Stimulated activated CD4-positive, alpha-beta T cell treated with anti-CD3 and anti-CD28 coated beads, Interleukin-1b, Interleukin-23, amount 100 ng/mL, for 4 hours (primary cell): ENCODE measurements around the gene EPN1.

Source experiments
- DNase-seq, 2 donors: peaks; one replicate each; pipeline ENCODE4 v3.0.0-alpha.2; 2020; ENCODE audit warnings: low read depth in 2 of 2

The EPN1 gene

DNA sequence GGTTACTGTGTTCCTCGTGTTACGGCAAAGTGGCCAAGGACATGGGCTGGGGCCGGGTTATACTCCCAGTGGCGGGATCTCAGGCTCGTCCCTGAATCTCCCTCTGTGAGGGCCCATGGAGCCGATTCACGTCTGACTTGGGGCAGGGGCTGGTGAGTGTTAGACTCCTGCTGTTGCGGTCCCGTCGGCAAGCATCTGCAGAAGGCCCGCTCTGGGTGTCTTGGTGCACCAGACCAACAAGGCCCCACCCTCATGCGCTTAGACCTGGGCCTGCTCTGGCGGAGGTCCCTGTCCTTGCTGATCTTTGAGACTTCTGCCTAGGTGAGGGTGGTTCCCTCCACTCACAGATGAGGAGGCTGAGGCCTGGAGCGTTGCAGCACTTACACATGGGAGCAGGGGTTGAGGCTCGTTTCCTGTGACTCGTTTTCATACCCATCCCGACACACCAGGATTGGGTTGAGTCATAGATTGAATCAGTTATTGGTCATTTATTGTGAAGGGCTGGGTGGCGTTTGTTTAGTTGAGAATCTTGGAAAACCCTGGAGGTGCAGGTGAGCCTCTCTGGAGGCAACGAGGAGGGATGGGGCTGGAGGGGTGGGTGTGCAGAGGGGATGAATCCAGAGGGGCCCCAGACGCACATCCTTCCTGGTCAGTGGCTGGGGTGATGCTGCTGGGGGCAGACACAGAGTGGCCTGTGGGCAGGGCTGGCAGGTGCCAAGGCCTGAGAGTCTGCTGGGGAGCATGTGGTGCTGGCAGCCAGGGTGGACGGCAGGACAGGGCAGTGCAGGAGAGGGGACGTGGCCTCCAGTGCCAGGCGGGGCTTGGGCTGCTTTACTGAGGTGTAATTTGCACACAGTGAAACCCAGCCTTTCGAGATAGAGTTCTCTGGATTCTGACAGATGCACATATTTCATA, 4.6 kb downstream of the EPN1 start:
- no peak for DNase-seq

DNA sequence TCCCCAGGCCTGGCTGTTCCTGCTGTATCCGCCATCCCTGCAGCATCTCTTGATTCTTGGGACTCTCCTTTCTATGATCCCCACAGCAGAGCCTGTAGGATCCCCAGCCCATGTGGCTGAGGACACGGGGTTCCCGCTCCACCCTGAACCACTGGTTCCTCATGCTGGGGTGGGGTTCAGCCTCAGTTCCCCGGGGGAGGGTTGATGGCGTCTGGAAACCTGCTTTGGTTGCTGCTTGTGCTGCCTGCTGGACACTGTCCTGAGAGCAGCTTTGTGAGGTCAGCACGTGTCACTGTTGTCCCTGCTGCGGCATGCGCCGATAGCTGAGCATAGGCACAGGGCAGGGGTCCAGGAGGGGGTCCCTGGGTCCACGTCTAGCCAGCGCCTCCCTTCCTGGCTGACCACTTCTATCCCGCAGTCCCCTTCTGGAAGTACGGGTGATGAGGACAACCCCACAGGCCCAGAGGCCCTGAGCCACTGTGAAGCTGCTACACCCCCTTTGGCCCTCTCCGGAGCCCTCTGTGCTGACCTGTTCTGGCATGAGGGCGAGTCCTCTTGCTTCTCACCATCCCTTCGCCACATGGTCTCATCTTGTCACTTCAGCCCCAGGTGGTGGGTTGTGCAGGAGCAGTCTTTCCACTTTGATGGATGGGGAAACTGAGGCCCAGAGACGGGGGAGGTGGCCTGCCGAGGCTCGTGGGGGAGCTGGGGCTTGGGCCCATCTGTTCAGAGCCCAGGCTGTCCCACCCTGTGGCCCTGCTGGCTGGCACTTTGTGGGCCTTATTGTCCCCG, 5.5 kb downstream of the EPN1 start:
- no peak for DNase-seq

DNA sequence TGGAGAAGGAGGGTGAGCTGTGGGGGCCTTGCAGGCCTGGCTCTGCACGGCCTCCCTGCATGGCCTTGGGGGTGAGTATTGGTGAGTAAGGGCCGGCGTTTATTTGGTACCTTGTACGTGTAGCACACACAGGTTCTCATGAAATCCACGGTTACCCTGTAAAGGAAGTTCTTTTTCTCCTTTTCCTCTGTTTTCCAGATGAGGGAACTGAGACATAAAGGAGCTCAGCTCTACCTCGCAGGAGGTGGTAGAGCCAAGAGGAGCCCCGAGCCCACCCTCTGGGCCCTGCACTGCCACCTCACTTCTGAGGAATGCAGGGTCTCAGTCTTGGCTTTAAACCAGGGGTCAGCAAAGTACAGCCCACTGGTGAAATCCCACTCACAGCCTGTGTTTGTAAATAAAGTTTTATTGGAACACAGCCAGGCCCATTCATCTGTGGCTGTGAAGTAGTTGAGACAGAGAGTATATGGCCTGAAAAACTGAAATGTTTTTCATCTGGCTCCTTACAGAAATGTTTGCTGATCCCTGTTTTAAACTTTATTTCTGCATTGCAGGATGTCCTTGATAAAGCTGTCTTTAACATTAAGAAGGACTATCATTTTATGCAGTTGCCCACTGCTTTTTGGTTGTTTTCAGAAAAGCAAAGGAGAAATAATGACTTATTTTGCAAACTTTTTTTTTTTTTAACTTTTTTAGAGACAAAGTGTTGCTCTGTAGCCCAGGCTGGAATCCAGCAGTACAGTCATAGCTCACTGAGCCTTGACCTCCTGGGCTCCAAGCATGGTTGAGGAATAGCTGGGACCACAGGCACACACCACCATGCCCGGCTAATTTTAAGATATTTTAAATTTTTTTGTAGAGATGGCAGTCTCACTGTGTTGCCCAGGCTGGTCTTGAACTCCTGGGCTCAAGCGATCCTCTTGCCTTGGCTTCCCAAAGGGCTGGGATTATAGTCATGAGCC, 6.4 kb downstream of the EPN1 start:
- no peak for DNase-seq

DNA sequence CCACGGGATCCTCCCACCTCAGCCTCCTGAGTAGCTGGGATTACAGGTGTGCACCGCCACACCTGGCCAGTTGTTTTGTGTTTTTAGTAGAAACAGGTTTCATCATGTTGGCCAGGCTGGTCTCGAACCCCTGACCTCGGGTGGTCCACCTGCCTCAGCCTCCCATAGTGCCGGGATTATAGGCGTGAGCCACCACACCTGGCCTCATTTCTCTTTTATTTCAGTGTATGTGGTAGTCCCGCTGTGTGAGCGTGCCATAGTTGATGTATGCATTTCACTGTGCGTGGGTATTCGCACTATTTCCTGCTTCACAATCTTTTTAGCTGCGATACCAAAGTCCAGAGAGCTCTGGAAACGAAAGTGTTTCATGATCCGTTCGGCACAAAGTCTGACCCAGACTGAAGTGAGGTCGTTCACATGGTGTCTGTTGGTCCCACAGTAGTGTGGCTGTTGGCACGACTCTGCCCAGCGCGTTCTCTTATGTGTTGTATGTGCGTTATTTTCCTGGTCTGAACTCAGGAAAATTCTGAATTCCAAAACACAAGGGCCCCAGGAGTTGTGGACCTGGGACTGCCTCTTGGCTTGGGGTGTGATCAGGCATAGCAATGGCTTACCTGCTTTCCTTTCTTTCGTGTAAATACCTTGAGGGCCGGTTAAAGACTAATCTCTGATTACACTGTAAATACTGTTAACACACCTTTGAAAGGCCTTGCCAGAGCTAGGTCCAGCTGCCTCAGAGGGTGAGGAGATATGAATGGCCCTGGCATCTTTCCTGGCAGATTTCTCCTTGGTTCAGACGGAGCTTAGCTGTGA, 8.6 kb downstream of the EPN1 start:
- DNase-seq = no peak

DNA sequence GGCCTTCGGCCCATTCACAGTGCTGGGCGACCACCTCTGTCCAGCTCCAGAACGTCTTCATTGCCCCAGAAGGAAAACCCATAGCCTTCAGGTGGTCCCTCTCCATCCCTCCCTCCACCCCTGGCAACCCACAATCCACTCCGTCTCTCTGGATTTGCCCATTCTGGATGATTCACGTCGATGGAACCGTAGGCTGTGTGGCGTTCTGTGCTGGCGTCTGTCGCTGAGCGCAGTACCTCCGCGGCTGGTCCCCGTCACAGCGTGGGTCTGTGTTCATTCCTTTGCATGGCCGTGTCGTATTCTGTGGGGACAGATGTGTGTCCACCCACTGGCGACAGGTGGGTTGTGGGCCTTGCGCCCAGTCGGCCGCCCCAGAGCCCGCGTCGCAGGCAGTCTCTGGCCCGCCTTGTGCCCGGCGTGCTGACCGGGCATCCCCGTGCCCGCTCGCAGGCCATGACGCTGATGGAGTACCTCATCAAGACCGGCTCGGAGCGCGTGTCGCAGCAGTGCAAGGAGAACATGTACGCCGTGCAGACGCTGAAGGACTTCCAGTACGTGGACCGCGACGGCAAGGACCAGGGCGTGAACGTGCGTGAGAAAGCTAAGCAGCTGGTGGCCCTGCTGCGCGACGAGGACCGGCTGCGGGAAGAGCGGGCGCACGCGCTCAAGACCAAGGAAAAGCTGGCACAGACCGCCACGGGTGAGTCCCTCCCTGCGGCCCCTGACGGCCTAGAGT, 10.1 kb downstream of the EPN1 start:
- no peak for DNase-seq

DNA sequence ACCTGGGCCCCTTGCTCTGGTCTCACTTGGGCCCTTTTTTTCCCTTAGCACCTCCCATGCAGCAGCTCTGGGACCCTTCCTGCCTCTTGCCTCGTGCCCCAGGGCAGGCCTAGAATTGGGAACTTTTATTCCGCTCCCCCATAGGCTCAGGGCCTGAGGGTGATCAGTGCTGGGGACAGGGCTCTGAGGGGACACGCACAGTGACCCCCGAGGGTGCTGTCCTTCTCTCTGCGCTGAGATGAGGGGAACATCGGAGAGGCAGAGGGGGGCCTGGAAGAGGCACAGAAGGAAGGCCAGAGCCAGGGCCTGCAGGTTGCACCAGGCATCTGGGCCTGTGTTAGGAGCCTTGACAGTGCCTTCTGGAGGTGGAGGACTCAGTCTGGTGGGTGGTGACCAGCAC, 10.8 kb downstream of the EPN1 start:
- no peak for DNase-seq

DNA sequence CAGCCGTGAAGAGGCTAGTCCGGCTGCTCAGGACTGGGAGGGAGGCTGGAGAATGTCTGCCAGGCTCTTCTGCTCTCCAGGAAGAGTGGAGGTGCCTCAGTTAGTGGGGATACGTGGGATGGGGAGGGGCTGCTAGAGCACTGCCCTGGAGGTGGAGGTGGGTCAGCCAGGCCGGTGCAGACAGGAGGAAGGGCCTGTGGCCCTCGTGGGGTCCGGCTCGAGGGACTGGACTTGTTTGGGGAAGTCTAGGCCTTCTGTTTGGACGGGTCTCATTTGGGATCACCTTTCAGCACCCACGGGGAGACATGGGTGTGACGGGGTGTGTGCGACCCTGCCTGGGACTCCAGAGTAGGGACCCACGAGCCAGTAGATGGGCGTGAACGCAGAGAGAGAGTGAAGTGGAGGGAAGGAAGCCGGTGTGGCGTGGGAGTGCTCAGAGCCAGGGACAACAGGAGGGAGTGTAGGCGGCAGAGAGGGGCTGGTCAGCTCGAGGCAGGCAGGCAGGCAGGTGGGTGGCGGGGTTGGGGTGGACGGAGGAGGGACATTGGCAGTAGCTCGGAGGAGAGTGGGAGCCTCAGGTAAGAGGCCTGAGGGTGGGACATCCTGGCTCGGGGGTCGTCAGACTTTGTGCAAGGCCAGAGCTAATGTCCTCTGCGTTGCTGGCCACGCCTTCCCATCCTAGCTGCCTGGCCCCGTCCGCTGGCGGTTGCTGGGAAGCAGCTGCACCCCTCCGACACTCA, 11.5 kb downstream of the EPN1 start:
- no peak for DNase-seq

DNA sequence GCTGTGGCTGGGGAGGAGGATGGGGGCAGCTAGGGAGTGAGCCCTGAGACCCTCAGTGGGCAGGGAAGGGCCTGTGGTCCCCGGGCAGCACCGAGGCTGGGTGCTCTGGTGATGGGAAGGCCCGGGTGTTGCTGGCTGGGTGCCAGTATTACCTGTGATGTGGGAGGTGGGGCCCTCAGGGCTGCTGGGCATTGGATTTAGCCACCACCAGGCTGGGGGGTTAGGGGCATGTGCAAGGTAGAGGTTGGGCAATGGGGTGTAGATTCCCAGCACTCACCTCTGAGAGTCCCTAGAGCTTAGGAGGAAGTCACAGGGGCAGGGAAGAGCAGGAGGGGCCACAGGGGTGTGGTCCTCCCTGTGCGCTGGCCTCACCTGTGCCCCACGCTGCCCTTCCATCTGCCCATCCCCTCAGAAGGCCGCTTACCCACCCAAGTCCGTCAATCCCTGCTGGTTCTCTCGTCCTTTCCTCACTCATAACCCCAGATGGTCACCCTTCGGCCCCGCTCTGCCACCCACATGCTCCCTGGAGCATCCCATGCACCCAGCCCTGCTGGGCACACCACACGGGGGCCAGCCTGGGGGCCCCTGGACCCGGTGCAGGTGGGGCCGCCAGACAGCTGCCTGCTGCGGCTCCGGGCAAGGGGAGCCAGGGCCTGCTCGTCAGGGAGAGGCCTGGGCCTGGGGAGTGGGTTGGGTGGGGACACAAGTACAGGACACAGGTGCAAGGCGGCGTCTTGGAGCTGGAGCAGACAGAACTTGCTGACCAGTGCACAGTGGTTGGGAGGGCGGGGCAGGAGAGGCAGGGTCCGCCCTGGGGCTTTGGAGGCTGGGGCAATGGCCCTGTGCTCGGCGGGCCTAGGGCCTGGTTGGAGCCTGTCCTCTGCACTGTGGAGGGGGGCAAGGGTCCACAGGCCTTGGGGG, 12.5 kb downstream of the EPN1 start:
- DNase-seq = no peak

DNA sequence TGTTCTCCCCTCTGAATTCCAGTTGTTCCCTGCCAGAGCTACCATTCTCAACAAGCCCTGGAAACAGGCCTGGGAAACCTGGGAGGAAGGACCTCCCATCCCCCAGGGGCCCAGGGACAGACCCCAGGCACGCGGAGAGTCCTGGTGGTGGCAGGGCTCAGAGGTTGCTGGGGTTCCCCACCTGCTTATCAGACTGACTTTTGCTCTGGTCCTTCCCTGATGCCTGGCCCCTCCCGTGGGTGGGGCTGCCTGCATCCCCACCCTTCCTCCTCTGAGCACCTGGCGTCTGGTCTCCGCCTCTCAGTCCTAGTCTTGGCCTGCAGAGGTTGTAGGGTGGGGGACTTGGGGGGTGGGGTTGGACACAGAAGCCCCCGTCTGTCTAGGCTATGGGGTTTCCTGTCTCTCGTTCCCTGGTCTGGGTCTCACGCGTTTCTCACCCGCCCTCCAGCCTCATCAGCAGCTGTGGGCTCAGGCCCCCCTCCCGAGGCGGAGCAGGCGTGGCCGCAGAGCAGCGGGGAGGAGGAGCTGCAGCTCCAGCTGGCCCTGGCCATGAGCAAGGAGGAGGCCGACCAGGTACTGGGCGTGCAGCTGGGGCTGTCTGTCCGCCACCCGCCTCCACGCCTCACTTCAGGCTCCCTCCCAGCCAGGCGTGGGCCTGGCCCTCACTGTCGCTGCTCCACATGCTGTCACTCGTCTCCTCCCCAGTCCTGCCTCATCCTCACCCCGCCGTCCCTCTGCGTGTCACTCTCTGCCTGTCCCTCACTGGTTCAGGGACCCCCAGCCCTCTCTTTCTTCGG, 13.6 kb downstream of the EPN1 start:
- no peak for DNase-seq

DNA sequence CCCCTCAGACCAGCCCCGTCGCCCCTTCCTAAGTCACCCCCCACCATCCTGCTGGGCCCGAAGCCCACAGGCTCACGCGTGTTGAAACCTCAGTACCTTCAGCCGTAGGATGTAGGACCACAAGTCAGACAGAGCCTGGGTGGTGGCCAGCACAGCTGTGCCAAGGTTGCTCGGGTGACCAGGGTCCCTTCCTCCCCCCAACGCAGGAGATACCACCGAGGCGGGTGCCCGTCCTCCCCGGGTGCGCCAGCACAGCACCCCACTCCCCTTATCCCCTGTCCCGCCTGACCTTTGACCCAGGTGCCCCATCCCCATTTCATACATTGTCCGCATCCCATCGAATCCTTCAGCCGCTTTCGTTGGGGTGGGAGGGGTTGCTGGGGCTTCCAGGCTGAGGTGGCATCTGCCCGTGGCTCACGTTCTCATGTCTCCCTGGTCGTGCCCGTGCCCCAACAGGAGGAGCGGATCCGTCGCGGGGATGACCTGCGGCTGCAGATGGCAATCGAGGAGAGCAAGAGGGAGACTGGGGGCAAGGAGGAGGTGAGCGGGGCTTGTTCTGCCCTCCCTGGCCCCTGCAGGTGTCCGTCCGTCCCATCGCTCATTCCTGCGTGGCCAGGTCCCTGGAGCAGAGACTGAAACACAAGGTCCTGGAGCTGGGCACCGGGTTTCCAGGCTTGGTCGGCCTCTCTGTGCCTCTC, 14.5 kb downstream of the EPN1 start:
- no peak for DNase-seq

DNA sequence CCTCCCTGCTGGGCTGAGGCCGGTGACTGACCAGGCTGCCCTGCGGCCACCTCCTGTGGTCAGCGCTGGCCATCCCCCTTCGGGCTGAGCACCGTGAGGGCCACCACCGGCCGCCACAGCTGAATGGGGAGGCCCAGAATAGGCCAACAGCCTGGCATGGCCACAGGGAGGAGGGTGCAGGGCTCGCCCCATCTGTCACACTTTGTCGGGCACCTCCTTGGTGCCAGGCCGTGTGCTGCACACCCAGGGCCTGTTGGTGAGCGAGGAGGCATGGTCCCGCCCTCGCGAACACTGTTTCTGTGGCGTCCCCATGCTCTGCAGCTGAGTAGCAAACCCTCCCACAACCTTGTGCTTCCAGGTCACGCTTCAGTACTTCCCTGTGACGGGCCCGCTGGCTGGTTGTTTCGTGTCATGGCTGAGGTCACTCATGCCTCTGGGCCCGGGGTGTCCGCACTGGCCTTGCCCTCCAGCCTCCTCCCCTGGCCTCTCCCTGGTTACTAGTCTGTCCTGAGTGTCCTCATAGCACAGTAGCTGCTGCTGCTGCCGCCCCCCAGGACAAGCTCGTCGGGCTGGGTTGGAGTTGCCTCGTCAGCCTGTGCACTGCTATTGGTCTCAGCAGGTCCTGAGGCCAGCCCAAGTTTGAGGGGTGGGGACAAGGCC, 15.2 kb downstream of the EPN1 start:
- no peak for DNase-seq

DNA sequence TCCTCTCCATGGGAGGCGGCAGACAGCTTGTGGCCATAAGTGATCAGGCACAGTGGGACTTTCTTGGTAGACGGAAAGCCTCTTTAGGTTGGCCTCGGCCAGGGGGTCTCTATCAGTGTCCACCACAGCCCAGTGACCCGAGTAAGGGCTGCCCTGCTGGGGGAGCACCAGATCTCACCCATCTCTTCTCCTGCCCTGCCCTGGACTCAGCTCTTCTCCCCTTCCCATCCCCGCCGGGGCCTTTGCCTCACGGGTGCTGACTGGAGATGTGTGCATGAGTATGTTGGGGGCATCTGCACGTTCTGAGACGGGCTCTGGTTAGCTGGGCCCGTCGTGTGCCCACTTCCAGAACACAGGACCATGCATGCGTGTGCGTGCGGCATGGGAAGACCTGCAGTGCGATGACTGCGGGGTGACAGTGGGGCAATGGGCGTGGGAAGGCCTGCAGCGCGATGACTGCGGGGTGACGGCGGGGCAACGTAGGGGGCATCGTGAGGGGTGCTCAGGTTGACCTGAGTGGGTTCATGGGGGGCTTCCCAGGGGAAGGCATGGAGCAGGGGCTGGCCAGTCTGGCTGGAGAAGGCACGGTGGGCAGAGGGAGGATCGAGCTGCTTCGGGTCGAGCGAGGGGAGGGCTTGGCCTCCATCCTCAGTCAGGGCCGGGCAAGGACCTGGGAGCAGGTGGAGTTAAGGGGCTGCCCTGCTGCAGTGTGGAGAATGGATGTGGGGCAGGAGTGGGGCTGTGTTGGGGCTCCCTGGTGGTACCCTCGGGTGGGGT, 15.9 kb downstream of the EPN1 start:
- DNase-seq = no peak

DNA sequence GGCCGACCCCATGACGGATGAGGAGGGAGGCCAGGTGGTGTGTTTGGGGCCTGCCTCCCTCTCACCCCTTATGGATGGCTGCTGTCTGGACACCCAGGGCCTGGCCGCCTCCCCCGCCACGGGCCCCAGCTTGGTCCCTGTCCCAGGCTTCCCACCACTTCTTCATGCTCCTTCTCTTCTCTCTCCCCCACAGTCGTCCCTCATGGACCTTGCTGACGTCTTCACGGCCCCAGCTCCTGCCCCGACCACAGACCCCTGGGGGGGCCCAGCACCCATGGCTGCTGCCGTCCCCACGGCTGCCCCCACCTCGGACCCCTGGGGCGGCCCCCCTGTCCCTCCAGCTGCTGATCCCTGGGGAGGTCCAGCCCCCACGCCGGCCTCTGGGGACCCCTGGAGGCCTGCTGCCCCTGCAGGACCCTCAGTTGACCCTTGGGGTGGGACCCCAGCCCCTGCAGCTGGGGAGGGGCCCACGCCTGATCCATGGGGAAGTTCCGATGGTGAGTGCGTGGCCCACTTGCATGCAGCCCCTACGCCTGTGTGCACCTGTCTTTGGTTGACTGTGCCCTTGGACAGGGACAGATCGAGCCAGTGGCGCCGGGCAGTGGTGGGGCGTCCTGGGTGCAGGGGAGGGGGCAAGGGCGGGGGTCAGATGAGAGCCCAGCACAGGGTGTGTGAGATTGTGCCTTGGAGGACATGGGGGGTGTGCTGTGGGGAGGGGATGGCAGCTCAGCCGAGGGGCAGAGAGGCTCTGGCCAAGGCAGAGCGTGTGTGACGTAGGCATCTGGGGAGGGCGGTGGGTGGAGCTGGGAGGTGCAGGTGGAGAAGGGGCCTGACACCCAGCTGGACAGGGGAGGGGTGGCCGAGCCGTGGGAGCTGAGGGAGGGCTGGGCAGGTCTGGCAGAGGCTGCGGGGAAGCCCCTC, 16.8 kb downstream of the EPN1 start:
- no peak for DNase-seq

DNA sequence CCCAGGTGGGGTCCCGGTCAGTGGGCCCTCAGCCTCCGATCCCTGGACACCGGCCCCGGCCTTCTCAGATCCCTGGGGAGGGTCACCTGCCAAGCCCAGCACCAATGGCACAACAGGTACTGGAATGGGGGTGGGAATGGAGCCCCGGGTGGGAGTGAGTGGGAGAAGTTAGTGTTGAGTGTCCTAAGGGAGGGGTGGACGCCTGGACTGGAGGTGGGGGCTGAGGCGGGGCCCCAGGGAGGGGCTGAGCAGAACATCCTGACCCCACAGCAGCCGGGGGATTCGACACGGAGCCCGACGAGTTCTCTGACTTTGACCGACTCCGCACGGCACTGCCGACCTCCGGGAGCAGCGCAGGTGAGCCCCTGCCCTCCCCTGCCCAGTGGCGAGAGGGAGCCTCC, 17.7 kb downstream of the EPN1 start:
- DNase-seq = no peak
